ENCODE measurements around the gene KRTAP10-11. TPM values are rescaled to one million over a fixed set of nuclear protein-coding genes. Genes with fewer than 3 reads are reported as not detected.

Gene KRTAP10-11
- total RNA-seq, 1 experiment from 2014 or later: not detected

- ChIA-PET CTCF (no interaction called here), POLR2A (no interaction called here)
- Mint-ChIP-seq H3K4me1 (peaks cover 27% of the 10 kb centered on the region), H3K27me3 (ENCODE audit: low read depth) (peaks cover 4% of the 10 kb centered on the region), H3K36me3 (peaks cover 34% of the 10 kb centered on the region), H3K27ac (0 out of 2 replicates have a peak overlapping the region, but pooled peaks have one; percentile 72), H3K9me3 (peaks cover 32% of the 10 kb centered on the region), H3K4me3 (no peak overlapping the region)
- DNase-seq (ENCODE audit: low spot score) (no peak), ATAC-seq (no peak)
- no peak for TF ChIP-seq ZNF396 (CRISPR knock-in tag; IDR thresholded peaks at IDR 0.05; ENCODE audit: borderline replicate concordance)
- TF ChIP-seq NFE2L1 (CRISPR knock-in tag; IDR thresholded peaks at IDR 0.05): no peak
- TF ChIP-seq SP1 (CRISPR knock-in tag; conservative IDR thresholded peaks at IDR 0.05): no peak
- TF ChIP-seq TP53 (CRISPR knock-in tag; IDR thresholded peaks at IDR 0.05): no peak
- TF ChIP-seq TEAD1 (CRISPR knock-in tag; IDR thresholded peaks at IDR 0.05): no peak
- no peak for TF ChIP-seq OVOL2 (CRISPR knock-in tag; IDR thresholded peaks at IDR 0.05; ENCODE audit: borderline replicate concordance)
- TF ChIP-seq PRDM15 (CRISPR knock-in tag; IDR thresholded peaks at IDR 0.05): no peak
- TF ChIP-seq ZNF281 (CRISPR knock-in tag; IDR thresholded peaks at IDR 0.05): no peak
- no peak for TF ChIP-seq SOX15 (CRISPR knock-in tag; IDR thresholded peaks at IDR 0.05)
- no peak for TF ChIP-seq PRRX2 (CRISPR knock-in tag; IDR thresholded peaks at IDR 0.05)
- TF ChIP-seq ZNF423 (CRISPR knock-in tag; IDR thresholded peaks at IDR 0.05): no peak
- no peak for TF ChIP-seq ZNF138 (CRISPR knock-in tag; conservative IDR thresholded peaks at IDR 0.05)
- no peak for TF ChIP-seq ATF1 (CRISPR knock-in tag; IDR thresholded peaks at IDR 0.05)
- TF ChIP-seq RORB (CRISPR knock-in tag; IDR thresholded peaks at IDR 0.05): no peak
- no peak for TF ChIP-seq E2F4 (CRISPR knock-in tag; IDR thresholded peaks at IDR 0.05; ENCODE audit: borderline replicate concordance, low read depth)
- no peak for TF ChIP-seq ZNF317 (CRISPR knock-in tag; IDR thresholded peaks at IDR 0.05; ENCODE audit: borderline replicate concordance, low read depth)
- no peak for TF ChIP-seq MAX (CRISPR knock-in tag; IDR thresholded peaks at IDR 0.05)
- TF ChIP-seq JUN (CRISPR knock-in tag; IDR thresholded peaks at IDR 0.05): no peak
- TF ChIP-seq E2F5 (CRISPR knock-in tag; IDR thresholded peaks at IDR 0.05): no peak
- no peak for TF ChIP-seq STAT6 (CRISPR knock-in tag; conservative IDR thresholded peaks at IDR 0.05; ENCODE audit: low read depth)
Observed at GRCh38 chr21:44613386-44614155, 32.6 kb upstream of the KRTAP10-11 start.
